HG03280 (cell line): Measurements from ENCODE around the gene OR13A1.
"Not testable (repeated sequence)": the region's sequence is repeated elsewhere in the genome, so short reads cannot be mapped to it uniquely, and the experiment has no call there.

Source experiments
- ATAC-seq: cut with Tn5 transposase; IDR thresholded peaks from one replicate; pipeline ENCODE4 v1.9.1; 2021; ENCODE audit warnings: mild to moderate bottlenecking, moderate library complexity; ENCODE audit not compliant: unreplicated experiment

The OR13A1 gene

GRCh38 chr10:45315508-45315907, at the start of gene OR13A1:
TSS of gene OR13A1 (minus strand) at chr10:45315608. CDS start at chr10:45304422, 11,186 bp downstream.
- ATAC-seq: no peak

GRCh38 chr10:45361983-45362799, 46.8 kb upstream of the OR13A1 start:
- not testable (repeated sequence) for ATAC-seq

- ATAC-seq: not testable (repeated sequence)
These were observed 43.6 kb upstream of the OR13A1 start for GRCh38 chr10:45358961-45359360.

- no peak for ATAC-seq
These were observed 40.1 kb upstream of the OR13A1 start for GRCh38 chr10:45355494-45355893.

GRCh38 chr10:45354261-45354660, 38.9 kb upstream of the OR13A1 start:
- ATAC-seq: no peak

GRCh38 chr10:45353186-45353585, 37.8 kb upstream of the OR13A1 start:
- peak; percentile 40 for ATAC-seq

- ATAC-seq: not testable (repeated sequence)
These were observed 32.9 kb upstream of the OR13A1 start for GRCh38 chr10:45348196-45348765.

GRCh38 chr10:45347464-45347863, 32.1 kb upstream of the OR13A1 start:
- ATAC-seq: not testable (repeated sequence)

- ATAC-seq: not testable (repeated sequence)
These were observed 31.4 kb upstream of the OR13A1 start for GRCh38 chr10:45346652-45347335.

- not testable (repeated sequence) for ATAC-seq
These were observed 25.0 kb upstream of the OR13A1 start for GRCh38 chr10:45340420-45340819.

- ATAC-seq: no peak
These were observed 24.5 kb upstream of the OR13A1 start for GRCh38 chr10:45339894-45340293.

- ATAC-seq: not testable (repeated sequence)
These were observed 16.4 kb upstream of the OR13A1 start for GRCh38 chr10:45331824-45332223.

GRCh38 chr10:45326864-45327263, 11.5 kb upstream of the OR13A1 start:
- ATAC-seq: not testable (repeated sequence)

GRCh38 chr10:45325116-45325515, 9.7 kb upstream of the OR13A1 start:
- no peak for ATAC-seq

GRCh38 chr10:45319702-45320101, 4.3 kb upstream of the OR13A1 start:
- no peak for ATAC-seq

GRCh38 chr10:45313264-45313873, 2.0 kb downstream of the OR13A1 start:
- ATAC-seq: no peak

GRCh38 chr10:45308707-45309106, 6.7 kb downstream of the OR13A1 start:
- no peak for ATAC-seq

GRCh38 chr10:45302573-45302972, 12.8 kb downstream of the OR13A1 start:
- ATAC-seq: no peak

- not testable (repeated sequence) for ATAC-seq
These were observed 17.0 kb downstream of the OR13A1 start for GRCh38 chr10:45298341-45298955.

GRCh38 chr10:45294681-45295080, 20.7 kb downstream of the OR13A1 start:
- no peak for ATAC-seq

- no peak for ATAC-seq
These were observed 28.4 kb downstream of the OR13A1 start for GRCh38 chr10:45286980-45287379.
